A673 (cell line): Measurements from ENCODE around the gene STYXL1. TPM values are rescaled to one million over a fixed set of nuclear protein-coding genes. Genes with fewer than 3 reads are reported as not detected.

Experiments used
- BruUV-seq: library from RNA; stranded (reverse); fragments of 400-500 nt; replicated peaks from 2 replicates; lab custom pipeline; 2021; lab: Mats Ljungman, UMichigan
- CTCF ChIA-PET: fragments of 300-600 bp; sonication (Branson Sonifier 250); formaldehyde crosslinking; loops from one replicate; lab custom pipeline; 2022; ENCODE audit warnings: antibody characterized with exemption; lab: Charles Lee
- POLR2A ChIA-PET: fragments of 300-600 bp; sonication (Branson Sonifier 250); formaldehyde crosslinking; loops from one replicate; lab custom pipeline; 2022; ENCODE audit warnings: antibody characterized with exemption; ENCODE audit not compliant: low non-redundant PET; lab: Charles Lee
- DNase-seq: peaks from one replicate; pipeline ENCODE4 v3.0.0-alpha.2; 2015; ENCODE audit warnings: low spot score
- H3K27ac ChIP-seq: fragments of 200-600 bp; sonication (generic); 2 replicates; pipeline ENCODE4 v1.5.1; 2016; ENCODE audit warnings: mixed run types, low read depth, mild to moderate bottlenecking, mixed read lengths, antibody characterized with exemption, low read length; ENCODE audit not compliant: poor library complexity, severe bottlenecking
- H3K27me3 ChIP-seq: fragments of 200-600 bp; sonication (generic); replicated peaks from 2 replicates; pipeline ENCODE4 v1.6.1; 2017; ENCODE audit warnings: mixed run types, low read depth, mild to moderate bottlenecking, mixed read lengths, antibody characterized with exemption, low read length; ENCODE audit not compliant: insufficient read depth, poor library complexity
- H3K36me3 ChIP-seq: fragments of 200-600 bp; sonication (generic); 2 replicates; pipeline ENCODE4 v1.6.1; 2016; ENCODE audit warnings: mixed run types, mild to moderate bottlenecking, mixed read lengths, antibody characterized with exemption, low read length; ENCODE audit not compliant: insufficient read depth, poor library complexity, severe bottlenecking
- H3K4me1 ChIP-seq: fragments of 200-600 bp; sonication (generic); 2 replicates; pipeline ENCODE4 v1.6.1; 2017; ENCODE audit warnings: mixed run types, mild to moderate bottlenecking, mixed read lengths, antibody characterized with exemption, low read length; ENCODE audit not compliant: insufficient read depth, poor library complexity, severe bottlenecking
- H3K4me3 ChIP-seq: fragments of 200-600 bp; sonication (generic); 2 replicates; pipeline ENCODE4 v1.5.1; 2016; ENCODE audit warnings: low read depth, mixed run types, mild to moderate bottlenecking, mixed read lengths, low read length; ENCODE audit not compliant: poor library complexity, severe bottlenecking
- H3K9me3 ChIP-seq: fragments of 200-600 bp; sonication (generic); 2 replicates; pipeline ENCODE4 v1.6.1; 2016; ENCODE audit warnings: mixed run types, low read depth, mild to moderate bottlenecking, mixed read lengths, antibody characterized with exemption, low read length; ENCODE audit not compliant: poor library complexity, severe bottlenecking
- CTCF ChIP-seq: fragments of 300-800, 200-600 bp; sonication (generic); conservative IDR thresholded peaks from 2 replicates; pipeline ENCODE4 v1.5.1; 2017; ENCODE audit warnings: low read depth, mild to moderate bottlenecking, antibody characterized with exemption, low read length, moderate library complexity, mixed read lengths
- EZH2 ChIP-seq: fragments of 200-600 bp; sonication (generic); IDR thresholded peaks from 2 replicates; pipeline ENCODE4 v1.6.1; 2017; ENCODE audit warnings: borderline replicate concordance, low read depth, mild to moderate bottlenecking, mixed read lengths, antibody characterized with exemption, low read length; ENCODE audit not compliant: poor library complexity, severe bottlenecking
- intact Hi-C: fragments of 100-400 bp; cut with micrococcal nuclease; formaldehyde crosslinking; loops from one replicate; pipeline ENCODE4 v1.10.0; 2022; ENCODE audit not compliant: unreplicated experiment
- total RNA-seq: library from RNA; stranded (reverse); gene quantifications from 2 replicates; pipeline ENCODE4 v1.2.3, GENCODE V29; 2021

Gene STYXL1
- total RNA-seq, 1 experiment from 2014 or later = 36.3 TPM

GRCh38 chr7:76080204-76080603, 32.4 kb upstream of the STYXL1 start:
- H3K9me3 ChIP-seq = no peaks in the 10 kb centered on the region
- intact Hi-C loops = no loop called here
- no peaks in the 10 kb centered on the region for H3K27me3 ChIP-seq
- H3K4me3 ChIP-seq = no peak overlapping the region
- TF ChIP-seq EZH2 (no peak), CTCF (no peak)
- no peaks in the 10 kb centered on the region for H3K36me3 ChIP-seq
- POLR2A ChIA-PET = no interaction called here
- no peak overlapping the region for H3K27ac ChIP-seq
- DNase-seq = no peak
- no TSS peak for BruUV-seq
- no peaks in the 10 kb centered on the region for H3K4me1 ChIP-seq
- CTCF ChIA-PET = no interaction called here

- ChIA-PET POLR2A (no interaction called here), CTCF (no interaction called here)
- Histone ChIP-seq H3K36me3 (no peaks in the 10 kb centered on the region), H3K27me3 (no peaks in the 10 kb centered on the region), H3K4me3 (no peak overlapping the region), H3K9me3 (no peaks in the 10 kb centered on the region), H3K4me1 (no peaks in the 10 kb centered on the region), H3K27ac (no peak overlapping the region)
- no peak for DNase-seq
- intact Hi-C loops = no loop called here
- TF ChIP-seq CTCF (no peak), EZH2 (no peak)
- BruUV-seq = no TSS peak
Measured at GRCh38 chr7:76077435-76077834, 29.6 kb upstream of the STYXL1 start.

GRCh38 chr7:76076995-76077394, 29.2 kb upstream of the STYXL1 start:
- POLR2A ChIA-PET = no interaction called here
- Histone ChIP-seq H3K27me3 (no peaks in the 10 kb centered on the region), H3K9me3 (no peaks in the 10 kb centered on the region), H3K27ac (no peak overlapping the region), H3K4me1 (no peaks in the 10 kb centered on the region), H3K4me3 (no peak overlapping the region), H3K36me3 (no peaks in the 10 kb centered on the region)
- CTCF ChIA-PET = no interaction called here
- no peak for DNase-seq
- intact Hi-C loops = no loop called here
- no TSS peak for BruUV-seq
- no peak for TF ChIP-seq EZH2
- no peak for TF ChIP-seq CTCF
